Measurements from ENCODE around the gene NET1.
A peak's percentile ranks its signal among the peaks of the same experiment; 100 is the strongest.
"Not testable (repeated sequence)": the region's sequence is repeated elsewhere in the genome, so short reads cannot be mapped to it uniquely, and the experiment has no call there.

NET1 gene, protein sequence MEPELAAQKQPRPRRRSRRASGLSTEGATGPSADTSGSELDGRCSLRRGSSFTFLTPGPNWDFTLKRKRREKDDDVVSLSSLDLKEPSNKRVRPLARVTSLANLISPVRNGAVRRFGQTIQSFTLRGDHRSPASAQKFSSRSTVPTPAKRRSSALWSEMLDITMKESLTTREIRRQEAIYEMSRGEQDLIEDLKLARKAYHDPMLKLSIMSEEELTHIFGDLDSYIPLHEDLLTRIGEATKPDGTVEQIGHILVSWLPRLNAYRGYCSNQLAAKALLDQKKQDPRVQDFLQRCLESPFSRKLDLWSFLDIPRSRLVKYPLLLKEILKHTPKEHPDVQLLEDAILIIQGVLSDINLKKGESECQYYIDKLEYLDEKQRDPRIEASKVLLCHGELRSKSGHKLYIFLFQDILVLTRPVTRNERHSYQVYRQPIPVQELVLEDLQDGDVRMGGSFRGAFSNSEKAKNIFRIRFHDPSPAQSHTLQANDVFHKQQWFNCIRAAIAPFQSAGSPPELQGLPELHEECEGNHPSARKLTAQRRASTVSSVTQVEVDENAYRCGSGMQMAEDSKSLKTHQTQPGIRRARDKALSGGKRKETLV

DNA sequence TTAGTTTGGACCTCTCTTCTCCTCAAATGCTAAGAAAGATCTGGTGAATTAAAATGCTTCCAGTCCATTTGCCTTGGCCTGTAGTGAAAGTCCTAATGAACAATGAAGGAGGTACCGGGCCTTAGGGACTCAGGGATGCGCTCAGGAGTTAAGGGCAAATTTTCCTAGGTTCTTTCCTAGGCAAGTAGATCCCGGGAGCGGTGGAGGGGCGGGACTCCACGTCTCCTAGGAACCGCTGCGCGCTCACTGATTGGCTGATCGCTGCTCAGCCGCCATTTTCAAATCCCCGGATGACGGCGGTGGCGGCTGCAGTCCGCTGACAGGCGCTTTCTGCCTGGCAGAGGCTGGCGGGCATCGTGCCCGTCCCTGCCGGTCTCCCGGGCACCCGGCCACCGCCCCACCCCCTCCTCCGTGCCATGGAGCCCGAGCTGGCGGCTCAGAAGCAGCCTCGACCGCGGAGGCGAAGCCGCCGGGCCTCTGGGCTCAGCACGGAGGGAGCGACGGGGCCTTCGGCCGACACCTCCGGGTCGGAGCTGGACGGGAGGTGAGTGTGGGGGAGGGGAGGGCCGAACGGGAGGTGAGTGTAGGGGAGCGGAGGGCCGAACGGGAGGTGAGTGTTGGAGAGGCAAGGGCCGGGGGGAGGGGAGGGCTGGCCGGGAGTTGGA is at the start of gene NET1:
Gene NET1 (plus strand): TSS at position 281 of the 665 bp plus-strand sequence. CDS start 136 bp downstream, at position 417.
- peak; percentile 89 for FAIRE-seq

DNA sequence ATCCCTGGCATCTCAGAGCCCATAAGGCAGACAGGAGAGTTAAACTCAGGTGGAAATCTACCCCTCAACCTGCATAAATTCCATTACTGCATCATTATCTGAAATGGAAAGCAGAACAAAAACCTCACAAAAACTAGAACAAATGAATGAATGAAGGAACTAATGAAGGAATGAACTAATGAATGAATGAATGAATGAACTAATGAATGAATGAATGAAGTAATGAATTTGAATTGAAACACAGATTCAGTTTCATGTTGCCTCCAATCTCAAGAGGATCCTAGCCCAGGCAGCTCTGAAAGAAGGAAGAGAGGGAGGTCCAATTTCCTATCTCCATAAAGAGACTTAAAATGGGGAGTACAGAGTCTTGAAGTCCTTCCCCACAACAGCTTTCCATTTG is 49.5 kb upstream of the NET1 start:
- no peak for FAIRE-seq

DNA sequence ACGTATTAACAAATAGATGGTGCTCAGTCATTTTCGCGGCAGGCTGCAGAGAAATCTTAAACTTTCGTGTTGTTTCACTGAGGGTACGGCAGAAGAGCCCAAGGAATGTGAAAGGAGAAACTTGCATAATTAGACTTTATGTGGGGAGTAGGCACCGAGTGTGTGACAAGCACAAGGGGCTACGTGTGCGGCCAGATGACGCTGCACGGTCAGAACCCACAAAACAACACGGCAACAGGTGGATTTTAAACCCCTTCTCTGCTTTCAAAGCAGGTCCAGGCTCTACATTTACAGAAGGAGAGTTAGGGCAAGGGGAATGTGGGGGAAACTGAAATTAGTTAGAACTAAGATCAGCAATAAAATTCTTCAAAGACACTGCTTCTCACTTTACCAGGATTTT is 48.0 kb upstream of the NET1 start:
- no peak for FAIRE-seq

DNA sequence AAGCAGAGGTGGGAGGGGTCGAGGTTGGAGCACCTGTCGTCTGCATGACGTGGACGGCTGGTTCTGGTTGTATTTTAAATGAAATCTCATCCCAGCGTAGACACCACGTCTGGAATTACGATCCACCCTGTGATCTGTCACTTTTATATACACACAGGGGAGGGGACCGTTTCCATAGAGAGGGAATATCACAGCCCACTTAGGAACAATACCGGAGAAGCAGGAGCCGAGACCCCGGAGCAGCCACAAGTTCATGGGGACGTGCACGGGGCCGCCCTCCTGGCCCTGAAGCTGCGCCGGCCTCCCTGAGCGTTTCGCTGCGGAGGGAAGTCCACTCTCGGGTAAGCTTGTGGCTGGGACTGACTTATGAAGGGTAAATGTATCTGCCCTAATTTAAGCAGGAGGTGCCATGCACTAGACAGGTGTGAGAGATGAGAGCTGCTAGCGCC is 47.4 kb upstream of the NET1 start, which contains the start of gene UCN3:
Gene UCN3 (plus strand): TSS at position 77 of the 449 bp plus-strand sequence. CDS start 8,755 bp downstream, outside the sequence.
- no peak for FAIRE-seq

DNA sequence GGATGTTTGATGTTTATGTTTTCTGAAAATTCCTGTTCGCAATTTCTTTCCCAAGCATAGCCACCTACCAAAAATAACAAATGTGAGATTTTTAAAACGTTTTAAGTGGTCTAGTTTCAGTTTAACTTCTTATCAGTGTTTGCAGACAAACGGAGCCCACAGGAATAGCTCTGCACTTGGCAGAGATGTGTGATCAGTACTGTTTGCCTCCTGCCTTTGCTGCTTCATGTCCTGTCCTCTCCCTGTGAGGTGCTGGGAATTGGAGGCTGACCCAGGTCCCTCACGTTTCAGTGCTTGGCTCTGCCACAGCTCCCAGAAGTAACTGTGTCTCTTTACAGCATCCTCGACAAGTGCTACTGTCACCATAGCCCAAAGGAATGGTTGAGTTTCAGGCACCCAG is 46.4 kb upstream of the NET1 start:
- no peak for FAIRE-seq

DNA sequence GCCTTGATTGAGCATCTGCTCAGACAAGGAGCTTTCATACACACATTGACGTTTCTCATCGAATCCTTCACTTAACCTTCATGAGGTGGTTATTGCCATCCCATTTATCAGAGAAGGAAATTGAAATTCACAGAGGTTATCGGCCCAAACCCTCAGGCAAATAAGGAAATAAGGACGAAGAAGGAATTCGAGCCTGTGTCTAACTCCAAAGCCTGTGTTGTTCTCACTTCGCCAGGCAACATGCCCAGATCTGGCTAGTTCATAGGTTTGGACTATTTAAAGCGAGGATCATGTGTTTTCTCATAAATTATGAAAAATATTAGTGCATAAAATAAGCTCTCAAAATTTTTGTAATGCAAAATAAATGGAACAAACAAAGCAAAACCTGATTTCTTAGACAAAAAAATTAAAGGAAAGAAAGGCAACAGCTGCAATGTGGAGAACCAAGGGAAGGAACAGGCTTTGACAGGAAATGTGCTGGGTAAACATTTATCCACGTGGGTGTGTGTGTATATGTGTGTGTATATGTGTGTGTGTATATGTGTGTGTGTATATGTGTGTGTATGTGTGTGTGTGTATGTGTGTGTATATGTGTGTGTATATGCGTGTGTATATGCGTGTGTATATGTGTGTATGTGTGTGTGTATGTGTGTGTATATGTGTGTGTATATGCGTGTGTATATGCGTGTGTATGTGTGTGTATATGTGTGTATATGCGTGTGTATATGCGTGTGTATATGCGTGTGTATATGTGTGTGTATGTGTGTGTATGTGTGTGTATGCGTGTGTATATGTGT is 42.8 kb upstream of the NET1 start:
- FAIRE-seq, result no peak

DNA sequence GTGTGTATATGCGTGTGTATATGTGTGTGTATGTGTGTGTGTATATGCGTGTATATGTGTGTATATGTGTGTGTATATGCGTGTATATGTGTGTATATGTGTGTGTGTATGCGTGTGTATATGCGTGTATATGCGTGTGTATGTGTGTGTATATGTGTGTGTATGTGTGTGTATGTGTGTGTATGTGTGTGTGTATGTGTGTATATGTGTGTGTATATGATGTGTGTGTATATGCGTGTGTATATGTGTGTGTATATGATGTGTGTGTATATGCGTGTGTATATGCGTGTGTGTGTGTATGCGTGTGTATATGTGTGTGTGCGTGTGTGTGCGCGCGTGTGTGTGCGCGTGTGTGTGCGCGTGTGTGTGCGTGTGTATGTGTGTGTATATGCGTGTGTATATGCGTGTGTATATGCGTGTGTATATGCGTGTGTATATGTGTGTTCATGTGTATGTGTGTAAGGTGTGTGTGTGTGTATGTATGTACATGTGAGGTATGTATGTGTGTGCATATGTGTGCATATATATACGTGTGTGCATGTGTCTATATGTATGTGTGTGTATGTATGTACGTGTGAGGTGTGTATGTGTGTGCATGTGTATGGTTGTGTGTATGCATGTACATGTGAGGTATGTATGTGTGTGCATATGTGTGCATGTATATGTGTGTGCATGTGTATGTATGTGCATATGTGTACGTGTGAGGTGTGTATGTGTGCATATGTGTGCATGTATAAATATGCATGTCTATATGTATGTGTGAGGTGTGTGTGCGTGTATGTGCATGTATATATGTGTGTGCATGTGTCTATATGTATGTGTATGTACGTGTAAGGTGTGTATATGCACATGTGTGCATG is 41.6 kb upstream of the NET1 start:
- FAIRE-seq, result no peak

DNA sequence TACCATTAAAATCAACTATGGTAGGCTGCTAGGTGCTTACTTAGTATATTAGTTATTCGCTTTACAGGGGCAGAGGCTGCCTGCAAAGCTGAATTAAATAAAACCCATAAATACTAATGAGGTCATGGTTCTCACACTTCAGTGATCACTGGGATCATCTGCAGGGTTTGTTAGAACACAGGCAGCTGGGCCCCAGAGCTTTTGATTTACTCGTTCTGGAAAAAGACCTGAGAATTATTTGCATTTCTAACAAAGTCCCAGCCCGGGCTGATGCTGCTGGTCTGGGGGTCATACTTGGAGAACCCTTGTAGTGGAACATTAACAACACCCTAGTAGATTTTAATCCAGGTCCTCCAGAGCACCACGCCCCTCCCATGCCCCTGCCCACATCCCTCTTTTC is 39.0 kb upstream of the NET1 start:
- FAIRE-seq, result no peak

DNA sequence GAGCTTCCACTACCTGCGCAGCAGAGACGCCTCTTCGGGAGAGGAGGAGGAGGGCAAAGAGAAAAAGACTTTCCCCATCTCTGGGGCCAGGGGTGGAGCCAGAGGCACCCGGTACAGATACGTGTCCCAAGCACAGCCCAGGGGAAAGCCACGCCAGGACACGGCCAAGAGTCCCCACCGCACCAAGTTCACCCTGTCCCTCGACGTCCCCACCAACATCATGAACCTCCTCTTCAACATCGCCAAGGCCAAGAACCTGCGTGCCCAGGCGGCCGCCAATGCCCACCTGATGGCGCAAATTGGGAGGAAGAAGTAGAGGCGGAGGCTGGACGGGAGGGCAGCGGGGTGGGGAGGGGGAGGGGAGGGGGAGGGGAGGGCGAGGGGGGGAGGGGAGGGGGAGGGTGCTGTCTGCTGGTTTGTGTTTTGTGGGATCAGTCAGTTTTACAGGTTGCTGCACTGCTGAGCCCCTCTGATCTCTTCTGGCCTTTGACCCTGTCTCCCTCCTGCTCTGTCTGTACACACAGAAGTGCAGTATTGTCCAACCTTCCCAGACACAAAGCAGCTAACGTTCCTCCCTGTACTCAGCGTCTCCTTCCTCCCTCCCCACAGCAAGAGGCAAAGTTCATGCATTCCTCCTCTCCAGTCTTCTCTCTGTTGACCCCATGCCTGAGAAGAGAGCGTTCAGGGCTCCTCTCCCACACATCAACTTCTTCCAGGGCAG is 38.3 kb upstream of the NET1 start:
- FAIRE-seq, result no peak

DNA sequence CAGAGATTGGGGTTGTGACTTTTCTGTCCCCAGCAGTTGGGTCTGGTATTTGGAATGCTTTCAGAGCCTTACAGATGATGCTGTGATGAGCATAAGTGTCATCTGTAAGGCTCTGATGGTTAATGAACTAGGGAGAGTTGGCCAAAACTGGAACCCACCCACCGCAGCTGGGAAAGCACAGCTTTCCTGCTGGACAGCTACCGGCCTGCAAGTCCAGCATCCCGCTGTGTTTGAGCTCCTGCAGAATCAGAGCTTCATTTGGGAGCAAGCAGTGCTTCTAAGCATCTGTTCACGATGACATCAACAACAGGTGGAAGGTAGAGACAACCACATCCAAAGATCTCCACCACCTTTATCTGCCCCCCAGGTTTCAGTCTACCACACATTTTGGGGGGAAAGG is 35.9 kb upstream of the NET1 start:
- no peak for FAIRE-seq

DNA sequence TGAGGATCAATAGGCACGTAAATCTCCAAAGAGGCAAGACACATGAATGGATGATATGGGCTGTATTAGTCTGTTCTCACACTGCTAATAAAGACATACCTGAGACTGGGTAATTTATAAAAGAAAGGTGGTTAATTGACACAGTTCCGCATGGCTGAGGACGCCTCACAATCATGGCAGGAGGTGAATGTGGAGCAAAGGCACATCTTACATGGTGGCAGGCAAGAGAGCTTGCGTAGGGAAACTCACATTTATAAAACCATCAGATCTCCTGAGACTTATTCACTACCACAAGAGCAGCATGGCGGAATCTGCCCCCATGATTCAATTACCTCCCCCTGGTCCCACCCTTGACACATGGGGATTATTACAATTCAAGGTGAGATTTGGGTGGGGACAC is 33.2 kb upstream of the NET1 start:
- FAIRE-seq, result not testable (repeated sequence)

DNA sequence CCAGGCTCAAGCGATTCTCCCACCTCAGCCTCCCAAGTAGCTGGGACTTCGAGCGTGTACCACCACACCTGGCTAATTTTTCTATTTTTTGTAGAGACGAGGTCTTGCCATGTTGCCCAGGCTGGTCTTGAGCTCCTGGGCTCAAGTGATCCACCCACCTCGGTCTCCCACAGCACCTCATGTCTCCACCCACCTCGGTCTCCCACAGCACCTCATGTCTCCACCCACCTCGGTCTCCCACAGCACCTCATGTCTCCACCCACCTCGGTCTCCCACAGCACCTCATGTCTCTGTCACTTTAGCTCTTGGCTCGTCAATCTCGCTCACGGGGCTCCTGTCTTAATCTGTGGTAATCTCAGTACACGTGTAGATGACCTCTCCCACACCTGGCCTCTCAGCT is 32.0 kb upstream of the NET1 start:
- not testable (repeated sequence) for FAIRE-seq

DNA sequence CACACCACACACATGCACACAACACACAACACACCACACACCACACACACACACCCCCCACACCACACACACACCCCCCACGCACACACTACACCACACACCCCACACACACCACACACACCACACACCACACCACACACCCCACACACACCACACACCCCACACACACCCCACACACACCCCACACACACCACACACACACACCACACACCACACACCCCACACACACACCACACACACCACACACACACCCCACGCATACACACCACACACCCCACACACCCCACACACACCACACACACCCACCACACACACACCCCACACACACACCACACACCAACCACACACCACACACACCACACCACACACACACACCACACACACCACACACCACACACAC is 31.2 kb upstream of the NET1 start:
- FAIRE-seq, result no peak

DNA sequence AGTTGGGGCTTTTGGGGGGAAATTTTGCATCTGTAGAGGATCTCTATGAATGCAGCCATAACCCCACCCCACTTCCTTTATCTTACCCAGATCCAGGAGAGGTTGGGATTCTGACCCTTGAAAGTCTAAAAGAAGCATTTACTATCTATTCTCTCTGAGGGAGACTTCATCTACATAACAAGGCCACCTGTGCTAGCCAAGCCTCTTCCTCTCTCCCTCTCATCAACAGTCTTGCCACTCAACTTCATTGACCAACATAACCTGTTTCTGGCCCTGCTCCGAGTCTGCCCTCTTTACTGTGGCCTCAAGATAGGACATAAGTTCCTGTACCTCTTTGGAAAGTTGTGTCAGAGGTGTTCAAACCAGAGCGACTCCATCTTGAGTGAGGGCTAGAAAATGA is 27.1 kb upstream of the NET1 start:
- FAIRE-seq, result no peak

DNA sequence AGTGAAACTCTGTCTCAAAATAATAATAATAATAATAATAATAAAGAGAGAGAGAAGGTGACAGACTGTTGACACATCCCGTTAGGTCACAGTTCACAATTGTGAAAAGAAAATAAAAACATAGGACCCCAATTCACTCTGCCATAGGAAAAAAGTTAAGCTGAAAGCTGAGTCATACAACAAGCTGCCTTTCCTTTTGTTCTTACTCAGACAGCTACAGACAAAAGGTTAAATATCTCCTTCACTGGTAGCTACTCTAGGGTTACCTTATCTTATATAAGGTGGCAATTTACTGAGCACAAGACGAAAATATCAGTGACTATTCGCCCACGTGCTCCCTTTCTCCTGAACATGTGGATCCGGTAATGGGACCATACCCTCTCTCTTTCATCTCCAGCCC is 25.2 kb upstream of the NET1 start:
- FAIRE-seq, result no peak

DNA sequence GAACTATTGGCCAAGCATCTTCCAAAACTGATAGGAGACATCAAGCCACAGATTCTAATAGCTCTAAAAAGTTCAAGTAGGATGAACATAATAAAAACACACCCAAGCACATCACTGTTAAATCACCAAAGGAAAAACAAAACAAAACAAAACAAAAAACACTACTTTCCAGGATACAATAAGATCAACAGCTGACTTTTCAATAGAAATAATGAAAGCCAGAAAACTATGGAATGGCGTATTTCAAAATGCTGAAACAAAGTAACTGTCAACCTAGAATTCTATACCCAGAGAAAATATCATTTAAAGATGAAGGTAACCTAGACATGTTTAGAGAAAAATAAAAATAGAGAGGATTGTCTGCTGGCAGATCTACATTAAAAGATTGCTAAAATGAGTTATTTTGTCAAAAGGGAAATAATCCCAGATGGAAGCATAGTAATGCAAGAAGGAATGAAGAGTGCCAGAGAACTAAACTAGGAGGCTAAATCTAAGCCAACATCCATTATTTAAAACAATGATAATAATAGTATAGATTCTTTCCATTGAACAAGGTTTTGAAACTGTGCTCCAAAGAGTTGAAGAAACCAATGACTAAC is 21.7 kb upstream of the NET1 start:
- FAIRE-seq, result peak; percentile 24

DNA sequence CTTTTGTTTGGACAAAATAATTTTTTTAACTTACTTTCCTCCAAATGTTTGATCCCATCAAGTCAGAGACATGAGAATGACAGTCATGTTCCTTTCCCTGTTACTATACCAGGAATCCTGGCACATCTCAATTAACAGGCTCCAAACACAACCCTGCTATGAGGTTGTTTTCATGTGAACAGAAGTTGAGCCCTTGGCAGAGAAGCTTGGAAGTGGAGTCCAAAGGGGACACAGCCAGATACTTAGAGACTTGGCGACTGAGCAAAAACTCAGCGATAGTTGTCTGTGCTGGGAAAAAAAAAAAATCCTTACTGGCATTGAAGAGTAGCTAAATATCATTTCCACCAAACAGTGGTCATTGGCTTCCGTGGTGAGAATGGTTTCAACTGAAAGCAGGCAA is 20.6 kb upstream of the NET1 start:
- no peak for FAIRE-seq

DNA sequence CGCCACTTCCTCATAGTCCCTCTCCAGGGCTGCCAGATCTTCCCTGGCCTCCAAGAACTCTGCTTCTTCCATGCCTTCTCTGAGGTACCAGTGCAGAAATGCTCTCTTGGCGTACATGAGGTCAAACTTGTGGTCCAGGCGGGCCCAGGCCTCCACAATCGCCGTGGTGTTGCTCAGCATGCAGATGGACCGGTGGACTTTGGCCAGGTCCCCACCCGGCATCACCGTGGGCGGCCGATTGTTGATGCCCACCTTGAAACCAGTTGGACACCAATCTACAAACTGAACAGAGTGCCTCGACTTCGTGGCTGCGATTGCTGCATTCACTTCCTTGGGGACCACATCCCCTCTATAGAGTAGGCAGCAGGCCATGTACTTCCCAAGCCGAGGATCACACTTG is 18.8 kb upstream of the NET1 start:
- no peak for FAIRE-seq

DNA sequence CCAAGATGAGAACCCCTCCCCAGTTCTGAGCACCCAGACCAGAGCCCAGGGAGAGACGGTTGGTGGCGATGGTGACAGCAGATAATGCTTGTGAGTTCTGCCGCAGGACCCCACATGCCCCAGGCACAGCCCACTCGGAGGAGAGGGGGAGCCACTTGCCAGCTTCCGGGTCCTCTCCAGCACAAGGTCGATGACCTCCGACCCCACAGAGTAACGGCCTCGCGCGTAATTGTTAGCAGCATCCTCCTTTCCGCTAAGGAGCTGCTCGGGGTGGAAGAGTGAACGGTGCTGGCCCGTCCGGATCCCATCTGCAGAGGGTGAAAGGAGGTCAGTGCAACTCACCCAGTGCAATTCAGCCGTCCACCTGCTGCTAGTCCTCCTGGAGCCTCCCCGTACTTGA is 17.2 kb upstream of the NET1 start:
- no peak for FAIRE-seq

DNA sequence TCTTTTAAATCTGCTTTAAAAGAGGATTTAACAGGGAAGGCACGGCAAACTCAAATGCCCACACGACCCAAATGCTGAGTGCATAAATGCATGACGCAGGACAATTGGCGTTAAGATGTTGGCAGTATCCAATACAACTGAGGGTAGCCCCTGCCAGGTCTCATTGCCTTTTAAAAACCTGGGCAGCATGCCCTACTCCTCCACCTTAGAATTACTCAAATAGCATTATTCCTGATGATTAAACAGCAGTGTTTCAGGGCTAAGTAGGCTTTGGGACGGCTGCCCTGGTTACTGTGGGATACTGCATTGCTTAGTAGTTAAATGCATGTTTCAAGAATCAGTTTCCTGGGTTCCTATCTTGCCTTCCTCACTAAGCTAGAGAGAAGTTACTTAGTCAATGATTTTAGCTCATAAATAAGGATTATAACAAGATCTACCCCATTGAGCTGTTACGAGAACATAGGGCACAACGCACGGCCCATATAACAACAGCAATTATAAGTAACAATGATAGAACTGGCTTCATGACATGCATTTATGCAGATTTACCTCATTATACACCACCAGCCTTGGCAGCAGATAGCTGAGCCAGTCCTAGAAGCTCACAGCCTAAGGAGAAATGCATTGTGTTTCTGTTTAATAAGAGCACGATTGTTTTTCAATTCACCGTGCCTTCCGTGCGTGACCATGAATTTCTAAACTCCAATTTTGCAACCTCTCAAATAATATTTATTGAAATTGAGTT is 15.6 kb upstream of the NET1 start:
- FAIRE-seq, result peak; percentile 95
